Tibial artery (tissue), 4 donors: ENCODE data around the gene IL20.

Experiments
- DNase-seq, 2 donors: peaks; one replicate each; pipeline ENCODE4 v3.0.0-alpha.2; 2019
- H3K27ac ChIP-seq, 2 donors: fragments of 200-600 bp; sonication (generic) in 1 of 2; 1 replicate in 1 of 2; 2 replicates in 1 of 2; pipeline ENCODE4 v1.5.1; 2018 to 2019; ENCODE audit warnings: mild to moderate bottlenecking in 1 of 2
- H3K27me3 ChIP-seq, 2 donors: fragments of 200-600 bp; sonication (generic) in 1 of 2; one replicate each; pipeline versions ENCODE4 v1.5.1 to v1.6.0; 2016 to 2019
- H3K36me3 ChIP-seq, 3 donors: fragments of 200-600 bp; sonication (generic) in 2 of 3; one replicate each; pipeline ENCODE4 v1.5.1; 2016 to 2019; ENCODE audit warnings: mild to moderate bottlenecking in 2 of 3
- H3K4me1 ChIP-seq, 4 donors: fragments of 200-600 bp; sonication (generic) in 2 of 4; 1 replicate in 3 of 4; 2 replicates in 1 of 4; pipeline ENCODE4 v1.5.1; 2016 to 2019
- H3K4me3 ChIP-seq, 2 donors: fragments of 200-600 bp; sonication (generic) in 1 of 2; 1 replicate in 1 of 2; 2 replicates in 1 of 2; pipeline ENCODE4 v1.5.1; 2018 to 2019; ENCODE audit warnings: mild to moderate bottlenecking in 2 of 2
- H3K9me3 ChIP-seq, 3 donors: fragments of 200-600 bp; sonication (generic) in 1 of 3; one replicate each; pipeline ENCODE4 v1.5.1; 2016 to 2019
- CTCF ChIP-seq, 2 experiments: fragments of 200-600 bp in 1 of 2; fragments of 450-650 bp in 1 of 2; IDR thresholded peaks; one replicate each; pipeline ENCODE4 v1.5.1; 2017 to 2019; ENCODE audit warnings: antibody characterized with exemption in 2 of 2, mild to moderate bottlenecking in 1 of 2, moderate library complexity in 1 of 2
- intact Hi-C: fragments of 100-400 bp; cut with DNase I; formaldehyde crosslinking; loops from one replicate; pipeline ENCODE4 v1.15.0; 2023; ENCODE audit warnings: low total_unique reads

Gene IL20

GRCh38 chr1:206826394-206826793, 39.0 kb upstream of the IL20 start:
- TF ChIP-seq CTCF (IDR thresholded peaks at IDR 0.05): no peak
- intact Hi-C loops: no loop called here
- no peak overlapping the region for H3K4me3 ChIP-seq

GRCh38 chr1:206828061-206828460, 37.4 kb upstream of the IL20 start:
- no peak for TF ChIP-seq CTCF (IDR thresholded peaks at IDR 0.05)
- Histone ChIP-seq H3K27ac (no peak overlapping the region), H3K36me3 (no peaks in the 10 kb centered on the region), H3K4me3 (no peak overlapping the region), H3K9me3 (no peaks in the 10 kb centered on the region), H3K27me3 (peaks cover 0 to 2% of the 10 kb centered on the region in 2 donors), H3K4me1 (peaks cover 0 to 5% (median 5%) of the 10 kb centered on the region in 4 donors)
- no peak for DNase-seq
- intact Hi-C loops: no loop called here

More at GRCh38 chr1:206826394-206826793, 39.0 kb upstream of the IL20 start:
- Histone ChIP-seq H3K9me3 (no peaks in the 10 kb centered on the region), H3K27me3 (peaks cover 0 to 2% of the 10 kb centered on the region in 2 donors), H3K27ac (no peak overlapping the region), H3K36me3 (no peaks in the 10 kb centered on the region), H3K4me1 (peaks cover 0 to 5% (median 5%) of the 10 kb centered on the region in 4 donors)
- DNase-seq: no peak

GRCh38 chr1:206828765-206829164, 36.7 kb upstream of the IL20 start:
- Histone ChIP-seq H3K4me3 (no peak overlapping the region), H3K27ac (no peak overlapping the region), H3K36me3 (no peaks in the 10 kb centered on the region), H3K9me3 (no peaks in the 10 kb centered on the region), H3K4me1 (peaks cover 0 to 4% (median 3%) of the 10 kb centered on the region in 4 donors), H3K27me3 (peaks cover 0 to 2% of the 10 kb centered on the region in 2 donors)
- intact Hi-C loops: no loop called here
- TF ChIP-seq CTCF (IDR thresholded peaks at IDR 0.05): no peak
- DNase-seq: no peak

- H3K4me1 ChIP-seq: no peaks in the 10 kb centered on the region
- no peak for DNase-seq
- H3K36me3 ChIP-seq: no peaks in the 10 kb centered on the region
- H3K9me3 ChIP-seq: no peaks in the 10 kb centered on the region
- TF ChIP-seq CTCF (IDR thresholded peaks at IDR 0.05): no peak
- H3K27me3 ChIP-seq: peaks cover 0 to 2% of the 10 kb centered on the region in 2 donors
- H3K27ac ChIP-seq: no peak overlapping the region
- intact Hi-C loops: no loop called here
- no peak overlapping the region for H3K4me3 ChIP-seq
Observed at GRCh38 chr1:206829282-206829681, 36.1 kb upstream of the IL20 start.

- TF ChIP-seq CTCF (IDR thresholded peaks at IDR 0.05): no peak
- peaks cover 0 to 5% of the 10 kb centered on the region in 2 donors for H3K27me3 ChIP-seq
- H3K4me3 ChIP-seq: no peak overlapping the region
- intact Hi-C loops: no loop called here
- no peak for DNase-seq
- no peaks in the 10 kb centered on the region for H3K36me3 ChIP-seq
- H3K9me3 ChIP-seq: no peaks in the 10 kb centered on the region
- no peak overlapping the region for H3K27ac ChIP-seq
- no peaks in the 10 kb centered on the region for H3K4me1 ChIP-seq
Observed at GRCh38 chr1:206829875-206830274, 35.5 kb upstream of the IL20 start.

- no peaks in the 10 kb centered on the region for H3K36me3 ChIP-seq
- TF ChIP-seq CTCF (IDR thresholded peaks at IDR 0.05): no peak
- H3K4me3 ChIP-seq: no peak overlapping the region
- intact Hi-C loops: no loop called here
- DNase-seq: no peak
- peaks cover 0 to 15% of the 10 kb centered on the region in 2 donors for H3K27me3 ChIP-seq
- no peaks in the 10 kb centered on the region for H3K9me3 ChIP-seq
- H3K27ac ChIP-seq: no peak overlapping the region
- H3K4me1 ChIP-seq: no peaks in the 10 kb centered on the region
Observed at GRCh38 chr1:206831650-206832049, 33.8 kb upstream of the IL20 start.
